Activated CD4-positive, alpha-beta T cell treated with anti-CD3 and anti-CD28 coated beads, Interleukin-2, amount 50 U/mL, for 1 hour (primary cell): ENCODE results near the gene SORCS1.
"Not testable (repeated sequence)": the region's sequence is repeated elsewhere in the genome, so short reads cannot be mapped to it uniquely, and the experiment has no call there.

Experiments used
- DNase-seq: peaks from one replicate; pipeline ENCODE4 v3.0.0-alpha.2; 2020

The SORCS1 gene

GRCh38 chr10:107037192-107038122 is 127.0 kb downstream of the SORCS1 start:
- no peak for DNase-seq

DNA sequence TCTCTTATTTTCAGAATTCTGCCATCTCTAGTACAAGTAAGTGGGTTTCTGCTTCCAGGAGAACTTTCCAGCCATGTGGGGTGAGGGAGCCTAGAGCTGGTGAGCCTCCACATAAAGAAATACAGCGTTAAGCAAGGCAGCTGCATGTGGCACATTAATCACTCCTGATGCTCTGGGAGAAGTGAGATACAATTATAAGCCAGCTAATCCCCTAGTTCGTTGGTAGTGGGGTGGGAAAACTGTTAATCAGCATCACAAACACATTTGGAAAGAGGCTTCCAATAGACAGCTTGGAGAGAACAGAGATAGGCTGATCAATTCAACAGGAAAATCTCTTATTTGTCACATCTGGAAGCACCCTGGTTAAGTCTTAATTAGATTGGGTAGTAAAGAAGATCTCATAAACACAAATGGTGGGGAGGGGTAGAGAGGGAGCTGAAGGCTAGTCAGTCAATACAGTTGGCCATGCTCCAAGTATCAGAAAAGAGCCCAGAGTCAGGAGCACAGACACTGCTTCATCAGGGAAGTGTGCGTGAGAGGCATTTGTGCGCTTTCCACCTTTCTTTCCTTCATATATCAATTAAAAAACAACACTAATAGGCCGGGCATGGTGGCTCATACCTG is 130.6 kb downstream of the SORCS1 start:
- no peak for DNase-seq

GRCh38 chr10:107032700-107033401 is 131.7 kb downstream of the SORCS1 start:
- DNase-seq, result no peak

DNA sequence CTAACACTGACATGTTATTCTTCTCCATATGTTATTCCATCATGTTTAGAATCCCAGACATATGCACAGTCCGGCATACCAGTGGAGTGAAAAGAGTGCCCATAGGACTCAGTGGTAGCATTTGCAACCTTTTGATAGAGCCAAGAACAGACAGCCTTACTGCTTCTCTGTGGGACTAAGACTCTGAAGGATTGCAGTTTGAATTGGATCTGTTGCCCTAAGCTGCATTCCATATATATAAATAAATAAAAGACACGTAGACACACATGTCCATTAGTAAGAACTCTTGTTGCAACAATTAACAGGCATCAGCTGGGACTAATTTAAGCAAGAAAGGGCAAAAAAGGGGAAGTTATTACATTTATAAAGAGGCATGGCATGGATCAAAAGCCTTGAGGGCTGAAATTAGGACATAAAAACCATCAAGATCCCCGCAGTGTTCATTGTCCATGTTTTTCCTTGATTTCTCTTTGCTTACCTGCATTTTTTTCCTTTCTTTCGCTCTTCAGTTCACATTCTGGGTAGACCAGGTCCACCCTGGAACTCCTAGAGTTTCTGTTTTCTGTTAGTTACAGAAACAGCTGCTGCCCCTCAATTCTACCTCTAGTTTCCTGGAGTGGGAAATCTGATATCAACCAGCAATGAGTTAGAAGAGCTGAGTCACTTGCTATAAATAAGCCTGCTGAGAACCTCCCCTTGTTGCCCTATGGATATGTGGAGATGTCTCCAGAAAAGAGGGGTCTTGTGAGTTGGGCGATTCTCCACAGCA is 132.4 kb downstream of the SORCS1 start:
- DNase-seq, result no peak

- no peak for DNase-seq
Measured at GRCh38 chr10:107028236-107028635, 136.3 kb downstream of the SORCS1 start.

GRCh38 chr10:107025676-107026075 is 138.8 kb downstream of the SORCS1 start:
- no peak for DNase-seq

DNA sequence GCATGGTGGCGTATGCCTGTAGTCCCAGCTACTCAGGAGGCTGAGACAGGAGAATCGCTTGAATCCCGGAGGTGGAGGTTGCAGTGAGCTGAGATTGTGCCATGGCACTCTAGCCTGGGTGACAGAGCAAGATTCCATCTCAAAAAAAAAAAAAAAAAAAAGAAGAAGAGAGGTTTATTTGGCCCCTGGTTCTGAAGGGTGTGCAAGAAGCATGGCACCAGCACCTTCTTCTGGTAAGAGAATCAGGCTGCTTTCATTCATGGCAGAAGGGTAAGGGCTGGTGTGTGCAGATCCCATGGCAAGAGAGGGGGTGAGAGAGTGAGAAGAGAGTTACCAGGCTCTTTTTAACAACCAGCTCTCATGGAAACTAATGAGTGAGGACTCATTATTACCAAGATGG is 140.5 kb downstream of the SORCS1 start:
- DNase-seq, result not testable (repeated sequence)

- DNase-seq, result no peak
Measured at GRCh38 chr10:107022600-107023354, 141.7 kb downstream of the SORCS1 start.

DNA sequence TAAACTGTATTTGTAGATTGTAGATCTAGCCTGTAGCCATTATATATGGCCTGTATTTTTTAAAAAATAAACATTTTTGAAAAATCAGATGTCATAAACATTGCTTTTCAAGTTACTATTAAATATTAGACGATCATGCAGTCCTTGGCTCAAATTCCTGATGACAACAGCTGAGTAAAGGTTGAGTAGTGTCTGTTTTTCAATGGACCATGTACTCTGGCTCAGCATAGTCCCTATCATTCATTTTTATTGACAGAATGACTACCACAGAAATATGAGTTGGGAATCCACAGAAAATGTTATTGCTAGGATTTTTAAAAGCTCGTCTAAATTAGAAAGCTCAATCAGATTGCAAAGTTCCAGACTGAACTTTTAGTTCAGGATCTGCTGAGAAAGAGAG is 145.4 kb downstream of the SORCS1 start:
- DNase-seq, result no peak

- DNase-seq, result no peak
Measured at GRCh38 chr10:107013258-107014006, 151.1 kb downstream of the SORCS1 start.

DNA sequence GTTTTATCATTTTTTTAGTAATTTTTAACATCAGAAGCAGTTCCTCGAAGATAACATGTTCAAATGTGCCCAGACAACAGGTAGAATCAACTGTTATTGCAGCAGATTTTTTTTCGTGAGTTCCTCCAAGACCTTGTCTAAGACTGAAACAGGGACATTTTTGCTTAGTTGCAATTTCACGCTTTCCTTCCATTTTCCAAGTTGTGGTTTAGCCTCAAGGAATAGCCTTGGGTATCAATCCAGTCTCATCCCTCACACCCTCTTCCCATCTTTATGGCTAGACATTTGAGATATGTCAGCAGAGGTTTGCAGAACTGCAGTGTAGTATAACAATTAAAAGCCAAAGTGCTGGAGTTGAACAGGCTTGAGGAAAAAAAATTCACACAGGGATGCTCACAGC is 152.5 kb downstream of the SORCS1 start:
- DNase-seq, result no peak

GRCh38 chr10:107011105-107011504 is 153.4 kb downstream of the SORCS1 start:
- no peak for DNase-seq

DNA sequence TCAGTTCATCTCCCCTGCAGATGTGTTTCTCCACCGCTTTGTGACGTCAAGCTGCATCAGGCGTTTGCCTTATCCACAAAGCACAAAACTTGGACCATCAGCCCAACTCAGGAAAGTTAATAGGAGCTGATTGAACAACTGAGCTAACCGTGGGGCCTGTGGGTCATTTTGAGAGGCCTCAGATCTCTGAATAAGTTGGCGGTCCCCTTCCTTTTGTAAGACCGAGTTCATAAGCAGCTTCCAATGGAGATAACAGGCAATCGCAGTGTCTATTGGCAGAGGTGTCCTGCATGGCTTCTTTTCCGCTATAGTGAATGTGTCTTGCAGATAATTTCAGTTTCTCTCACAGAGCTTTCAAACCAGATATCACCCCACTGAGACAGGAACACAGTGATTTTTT is 154.0 kb downstream of the SORCS1 start:
- DNase-seq, result no peak

GRCh38 chr10:107004362-107004761 is 160.1 kb downstream of the SORCS1 start:
- no peak for DNase-seq

- no peak for DNase-seq
Measured at GRCh38 chr10:107002068-107002467, 162.4 kb downstream of the SORCS1 start.

GRCh38 chr10:106999118-106999707 is 165.3 kb downstream of the SORCS1 start:
- DNase-seq, result no peak

GRCh38 chr10:106997721-106998120 is 166.8 kb downstream of the SORCS1 start:
- no peak for DNase-seq

DNA sequence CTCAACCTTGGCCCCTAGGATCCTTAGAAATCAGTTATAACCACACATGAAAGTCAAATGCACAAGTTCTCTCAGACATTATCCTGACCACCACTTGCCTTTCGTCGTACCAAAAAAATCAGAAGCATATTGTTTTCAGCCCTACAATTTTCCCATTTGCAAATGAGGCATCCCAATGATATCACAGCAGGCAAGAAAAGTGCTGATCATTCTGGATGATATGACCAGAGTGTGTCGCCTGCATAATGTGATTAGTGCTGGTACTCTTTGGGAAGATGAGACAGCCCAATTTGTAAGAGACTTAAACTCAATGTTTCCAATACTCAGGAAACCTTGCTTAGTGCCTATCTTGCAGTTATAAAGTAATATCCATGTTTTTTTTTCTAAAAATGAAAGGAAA is 168.0 kb downstream of the SORCS1 start:
- no peak for DNase-seq

DNA sequence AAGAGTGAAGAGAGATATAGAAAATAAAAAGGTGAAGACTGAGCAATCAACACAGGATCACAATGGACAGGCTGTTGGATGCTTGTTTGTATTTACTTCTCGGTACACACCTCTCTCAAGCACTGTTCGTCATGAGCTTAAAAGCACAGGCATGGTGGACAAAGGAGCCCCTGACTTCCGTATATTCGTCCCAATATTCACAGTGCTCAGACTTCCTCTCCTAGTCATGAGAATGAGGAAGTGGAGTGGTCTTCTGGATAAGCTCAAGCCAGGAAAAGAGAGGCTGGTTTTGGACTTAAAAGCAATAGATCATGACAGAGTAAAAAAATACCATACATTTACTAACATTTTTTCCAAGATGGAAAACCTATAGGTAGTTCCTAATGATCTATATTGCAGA is 172.5 kb downstream of the SORCS1 start:
- DNase-seq, result no peak

DNA sequence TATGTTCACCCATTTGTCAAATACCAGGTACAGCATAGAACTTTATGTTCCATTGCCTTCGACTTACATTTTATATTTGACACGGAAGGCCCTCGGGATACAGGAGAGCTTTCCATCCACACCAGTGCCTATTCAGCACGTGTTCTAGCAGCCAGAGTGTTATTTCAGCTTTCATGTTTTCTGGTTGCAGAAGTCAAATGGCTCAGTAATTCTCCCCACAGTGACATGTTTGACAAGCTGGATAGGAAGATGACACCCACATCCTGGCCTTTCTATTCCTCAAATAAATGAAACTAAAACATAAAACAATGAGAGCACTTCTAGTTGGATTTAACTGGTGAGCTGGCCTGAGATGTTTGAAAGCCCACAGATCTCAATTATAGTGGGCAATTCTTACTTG is 173.4 kb downstream of the SORCS1 start:
- no peak for DNase-seq

DNA sequence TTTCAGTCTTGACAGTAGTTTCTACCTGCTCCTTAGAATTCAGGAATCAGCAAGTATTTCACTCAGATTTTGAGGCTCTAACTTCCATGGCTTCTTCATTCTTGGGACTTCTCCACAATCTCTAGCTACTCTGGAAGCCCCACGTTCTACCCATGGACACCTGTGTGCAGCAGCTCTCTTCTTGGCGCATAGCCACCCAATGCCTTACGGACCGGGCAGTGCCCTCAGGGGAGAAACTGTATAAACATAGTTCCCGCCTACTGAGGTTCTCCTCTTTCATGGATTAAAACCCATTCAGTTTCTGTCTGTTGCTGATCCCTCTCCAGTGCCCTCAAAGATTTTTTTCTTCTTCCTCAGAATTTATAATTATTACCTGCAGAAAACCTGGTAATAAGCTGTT is 177.1 kb downstream of the SORCS1 start:
- DNase-seq, result no peak
